Hepatocyte (in vitro differentiated cells): ENCODE results near the gene IPO7.

ENCODE experiments used
- EZH2 ChIP-seq: fragments of 200-600 bp; sonication (generic); IDR thresholded peaks from 2 replicates; pipeline ENCODE4 v1.6.1; 2016; ENCODE audit warnings: antibody characterized with exemption, mild to moderate bottlenecking, borderline replicate concordance
- EZH2phosphoT487 ChIP-seq: fragments of 200-600 bp; sonication (generic); IDR thresholded peaks from one replicate; pipeline ENCODE4 v1.6.1; 2018; ENCODE audit warnings: antibody characterized with exemption, mild to moderate bottlenecking, low read depth, moderate library complexity; ENCODE audit not compliant: unreplicated experiment, severe bottlenecking
- TF ChIP-seq, protein P1 (sequence below): fragments of 200-600 bp; sonication (generic); IDR thresholded peaks from 2 replicates; pipeline ENCODE4 v1.5.1; 2016; ENCODE audit warnings: antibody characterized with exemption, mild to moderate bottlenecking; ENCODE audit not compliant: poor library complexity

DNA sequence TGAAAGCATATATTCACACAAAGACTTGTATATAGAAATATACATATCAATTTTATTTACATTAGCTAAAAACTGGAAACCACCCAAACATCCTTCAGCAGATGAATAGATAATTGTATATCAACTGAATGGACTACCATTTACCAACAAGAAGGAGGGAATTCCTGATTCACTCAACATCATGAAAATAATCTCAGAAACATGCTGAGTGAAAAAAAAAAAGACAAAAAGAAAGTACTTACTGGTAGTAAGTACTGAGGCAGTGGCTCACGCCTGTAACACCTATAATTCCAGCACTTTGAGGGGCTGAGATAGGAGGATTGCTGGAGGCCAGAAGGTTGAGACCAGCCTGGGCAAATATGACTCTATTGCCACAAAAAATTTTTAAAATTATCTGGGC, 7.4 kb upstream of the IPO7 start:
- TF ChIP-seq, protein P1, sequence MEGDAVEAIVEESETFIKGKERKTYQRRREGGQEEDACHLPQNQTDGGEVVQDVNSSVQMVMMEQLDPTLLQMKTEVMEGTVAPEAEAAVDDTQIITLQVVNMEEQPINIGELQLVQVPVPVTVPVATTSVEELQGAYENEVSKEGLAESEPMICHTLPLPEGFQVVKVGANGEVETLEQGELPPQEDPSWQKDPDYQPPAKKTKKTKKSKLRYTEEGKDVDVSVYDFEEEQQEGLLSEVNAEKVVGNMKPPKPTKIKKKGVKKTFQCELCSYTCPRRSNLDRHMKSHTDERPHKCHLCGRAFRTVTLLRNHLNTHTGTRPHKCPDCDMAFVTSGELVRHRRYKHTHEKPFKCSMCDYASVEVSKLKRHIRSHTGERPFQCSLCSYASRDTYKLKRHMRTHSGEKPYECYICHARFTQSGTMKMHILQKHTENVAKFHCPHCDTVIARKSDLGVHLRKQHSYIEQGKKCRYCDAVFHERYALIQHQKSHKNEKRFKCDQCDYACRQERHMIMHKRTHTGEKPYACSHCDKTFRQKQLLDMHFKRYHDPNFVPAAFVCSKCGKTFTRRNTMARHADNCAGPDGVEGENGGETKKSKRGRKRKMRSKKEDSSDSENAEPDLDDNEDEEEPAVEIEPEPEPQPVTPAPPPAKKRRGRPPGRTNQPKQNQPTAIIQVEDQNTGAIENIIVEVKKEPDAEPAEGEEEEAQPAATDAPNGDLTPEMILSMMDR = no peak
- TF ChIP-seq EZH2 (no peak), EZH2phosphoT487 (no peak)
